NCI-H2171 treated with DMSO at 0.1 percent for 48 hours (cell line): ENCODE measurements around the gene ODAD3.
A peak's percentile ranks its signal among the peaks of the same experiment; 100 is the strongest.
"Not testable (repeated sequence)": the region's sequence is repeated elsewhere in the genome, so short reads cannot be mapped to it uniquely, and the experiment has no call there.

ENCODE experiments used
- DNase-seq: peaks from one replicate; lab custom pipeline; 2025; lab: John Stamatoyannopoulos, UW

ODAD3 gene

DNA sequence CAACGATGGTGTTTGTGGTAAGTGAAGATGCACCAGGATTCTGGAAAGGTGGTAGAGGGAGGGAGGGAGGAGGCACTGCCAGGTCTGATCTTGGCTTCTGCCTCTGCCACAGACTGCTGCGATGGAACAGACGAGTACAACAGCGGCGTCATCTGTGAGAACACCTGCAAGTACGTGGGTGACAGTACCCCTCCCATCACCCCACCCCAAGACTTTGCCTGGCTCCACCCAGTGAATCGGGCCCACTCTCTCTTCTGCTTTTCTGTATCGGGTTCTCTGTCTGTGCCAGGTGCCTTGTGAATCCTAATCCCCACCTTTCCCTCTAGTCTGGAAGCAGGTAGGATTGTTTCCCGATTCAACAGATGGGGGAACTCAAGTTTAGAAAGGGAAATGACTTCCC, 3.0 kb upstream of the ODAD3 start:
- no peak for DNase-seq

DNA sequence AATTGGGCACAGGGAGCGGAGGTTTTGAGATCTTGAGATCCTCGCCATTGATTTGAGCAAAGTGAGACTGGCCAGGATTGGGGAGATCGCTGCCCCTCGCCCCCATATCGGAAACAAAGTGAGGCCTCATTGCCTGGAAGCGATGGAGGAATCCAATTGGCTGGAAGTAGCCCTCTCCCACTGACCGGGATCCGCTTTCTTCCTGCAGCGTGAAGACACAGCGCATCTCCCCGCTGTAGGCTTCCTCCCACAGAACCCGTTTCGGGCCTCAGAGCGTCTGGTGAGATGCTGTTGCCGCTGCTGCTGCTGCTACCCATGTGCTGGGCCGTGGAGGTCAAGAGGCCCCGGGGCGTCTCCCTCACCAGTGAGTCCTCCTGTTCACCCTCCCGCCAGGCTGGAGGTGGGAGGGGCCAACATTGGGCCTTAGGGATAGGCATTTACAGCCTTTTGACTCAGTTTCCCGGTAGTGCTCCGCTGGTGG, 952 bp upstream of the ODAD3 start:
- DNase-seq: no peak

DNA sequence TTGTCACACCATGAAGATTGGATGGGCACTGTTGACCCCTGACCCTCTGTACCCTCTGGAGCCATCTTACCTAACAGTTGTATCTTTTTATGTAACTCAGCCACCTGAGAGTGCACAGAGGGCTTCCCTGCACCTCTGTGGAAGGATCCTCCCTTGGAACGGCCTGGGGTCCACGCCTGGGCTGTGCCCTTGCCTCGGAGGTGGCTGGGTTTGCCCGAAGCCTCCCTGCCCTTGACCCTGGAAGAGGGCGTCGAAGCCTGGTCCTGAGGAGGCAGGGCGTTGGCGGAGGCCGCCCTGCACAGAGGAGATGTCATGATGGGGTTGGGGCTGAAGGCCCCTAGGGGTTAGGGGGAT, 241 bp downstream of the ODAD3 start:
- peak; percentile 48 for DNase-seq

DNA sequence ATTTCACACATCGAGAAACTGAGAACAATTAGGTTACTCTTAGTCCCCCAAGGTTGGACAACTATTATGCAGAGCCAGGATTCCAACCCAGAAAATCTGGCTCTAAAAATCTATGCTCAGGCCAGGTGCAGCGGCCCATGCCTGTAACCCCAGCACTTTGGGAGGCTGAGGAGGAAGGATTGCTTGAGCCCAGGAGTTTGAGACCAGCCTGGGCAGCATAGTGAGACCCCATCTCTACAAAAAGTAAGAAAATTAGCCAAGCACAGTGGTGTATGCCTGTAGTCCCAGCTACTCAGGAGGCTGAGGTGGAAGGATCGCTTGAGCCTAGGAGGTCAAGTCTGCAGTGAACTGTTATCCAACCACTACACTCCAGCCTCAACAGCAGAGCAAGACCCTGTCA, 1.4 kb downstream of the ODAD3 start:
- not testable (repeated sequence) for DNase-seq

DNA sequence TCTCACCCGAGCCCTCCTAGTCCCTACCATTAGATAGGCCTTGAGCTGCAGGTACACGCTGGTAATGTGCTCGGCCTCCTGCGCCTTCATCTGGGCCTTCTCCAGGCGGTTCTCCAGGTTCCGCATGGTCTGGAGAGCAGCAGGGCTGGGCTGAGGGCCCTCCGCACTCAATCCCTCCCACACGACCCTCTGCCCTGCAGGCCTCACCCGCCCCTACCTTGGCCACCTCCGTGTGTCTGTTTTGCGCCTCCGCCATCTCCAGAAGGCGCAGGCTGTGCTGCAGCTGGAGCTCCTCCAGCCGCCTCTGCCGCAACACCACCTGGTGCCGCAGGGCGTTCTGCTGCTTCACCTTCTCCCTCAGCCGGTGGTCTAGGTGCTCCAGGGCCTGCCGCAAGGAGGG, 8.3 kb downstream of the ODAD3 start:
- DNase-seq: no peak

DNA sequence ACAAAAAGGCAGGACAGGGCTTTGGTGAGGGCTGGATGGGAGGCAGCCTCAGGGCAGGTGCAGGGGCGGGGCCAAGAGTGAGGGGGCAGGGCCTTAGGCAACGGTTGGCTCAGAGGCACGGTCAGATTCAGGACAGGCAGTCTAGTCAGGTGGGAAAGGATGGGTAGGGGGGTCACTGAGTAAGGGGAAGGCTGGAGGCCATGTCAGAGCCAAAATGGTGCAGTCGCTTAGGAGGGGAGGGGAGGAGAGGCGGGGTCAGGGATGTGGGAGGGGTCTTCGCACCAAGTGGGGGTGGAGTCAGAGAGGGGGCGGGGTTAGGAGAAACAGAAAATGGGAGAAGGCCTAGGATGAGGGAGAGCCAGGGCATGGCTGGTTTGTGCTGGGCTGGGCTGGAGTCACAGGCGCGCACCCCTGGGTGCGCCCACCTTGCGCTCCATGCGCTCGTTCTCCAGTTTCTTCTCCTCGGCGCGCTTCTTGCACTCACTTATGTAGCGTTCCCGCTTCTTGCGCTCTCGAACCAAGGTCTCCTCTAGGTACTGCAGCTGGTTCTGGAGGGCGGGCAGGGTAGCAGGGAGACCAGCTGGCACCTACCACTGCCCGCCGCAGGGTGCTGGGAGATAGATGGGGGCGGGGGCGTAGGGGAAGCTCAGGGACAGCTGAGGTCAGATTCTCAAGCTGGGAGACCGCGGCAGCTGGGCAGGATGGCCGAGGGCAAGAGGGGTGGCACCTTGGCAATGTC, 9.0 kb downstream of the ODAD3 start:
- DNase-seq: no peak

DNA sequence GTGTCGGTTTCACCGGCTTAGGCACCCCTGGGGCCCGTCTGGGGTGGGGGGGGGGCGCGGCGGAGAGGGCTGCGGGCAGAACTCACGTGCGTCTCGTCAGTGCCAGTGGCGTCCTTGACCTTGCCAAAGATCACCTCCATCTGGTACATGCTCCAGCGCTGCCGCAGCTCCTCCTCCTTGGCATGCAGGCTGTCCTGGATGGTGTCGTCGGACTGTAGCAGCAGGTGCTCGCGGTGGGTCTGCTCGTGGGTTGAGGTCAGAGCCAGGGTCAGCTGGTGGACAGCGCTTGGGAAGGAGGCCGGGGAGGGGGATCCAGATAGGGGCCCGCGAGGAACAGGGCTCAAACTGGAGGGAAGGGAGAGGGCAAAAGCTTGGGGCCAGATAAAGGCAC, 11.1 kb downstream of the ODAD3 start:
- peak; percentile 34 for DNase-seq

DNA sequence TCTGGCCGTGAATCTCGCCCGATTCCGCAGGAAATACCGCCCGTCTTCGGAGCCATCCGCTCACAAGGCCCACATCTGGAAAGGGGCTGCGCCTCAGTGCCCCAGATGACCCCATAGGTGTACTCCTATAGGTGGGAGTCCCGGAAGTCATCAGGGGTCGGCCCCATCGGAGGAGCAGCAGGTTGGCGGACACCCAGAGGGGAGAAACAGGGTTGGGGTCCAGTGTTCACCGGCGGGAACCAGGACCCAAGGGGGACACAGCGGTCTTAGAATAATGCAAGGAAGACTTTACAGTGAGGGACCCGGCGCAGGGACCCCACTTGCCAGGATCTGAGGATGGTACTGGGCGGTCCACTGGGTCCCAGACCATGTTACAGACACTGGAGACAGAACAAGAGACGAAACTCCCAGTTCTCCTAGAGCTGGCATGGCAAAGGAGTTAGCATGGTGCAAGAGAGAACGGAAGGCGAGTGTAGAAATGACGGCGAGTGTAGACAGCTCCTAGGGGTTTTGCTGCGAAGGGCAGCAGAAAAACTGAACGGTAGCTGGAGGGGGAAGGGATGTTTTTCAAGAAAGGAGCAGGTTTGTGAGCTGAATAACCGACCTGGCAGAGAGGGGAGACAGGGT, 11.6 kb downstream of the ODAD3 start:
- DNase-seq: no peak

DNA sequence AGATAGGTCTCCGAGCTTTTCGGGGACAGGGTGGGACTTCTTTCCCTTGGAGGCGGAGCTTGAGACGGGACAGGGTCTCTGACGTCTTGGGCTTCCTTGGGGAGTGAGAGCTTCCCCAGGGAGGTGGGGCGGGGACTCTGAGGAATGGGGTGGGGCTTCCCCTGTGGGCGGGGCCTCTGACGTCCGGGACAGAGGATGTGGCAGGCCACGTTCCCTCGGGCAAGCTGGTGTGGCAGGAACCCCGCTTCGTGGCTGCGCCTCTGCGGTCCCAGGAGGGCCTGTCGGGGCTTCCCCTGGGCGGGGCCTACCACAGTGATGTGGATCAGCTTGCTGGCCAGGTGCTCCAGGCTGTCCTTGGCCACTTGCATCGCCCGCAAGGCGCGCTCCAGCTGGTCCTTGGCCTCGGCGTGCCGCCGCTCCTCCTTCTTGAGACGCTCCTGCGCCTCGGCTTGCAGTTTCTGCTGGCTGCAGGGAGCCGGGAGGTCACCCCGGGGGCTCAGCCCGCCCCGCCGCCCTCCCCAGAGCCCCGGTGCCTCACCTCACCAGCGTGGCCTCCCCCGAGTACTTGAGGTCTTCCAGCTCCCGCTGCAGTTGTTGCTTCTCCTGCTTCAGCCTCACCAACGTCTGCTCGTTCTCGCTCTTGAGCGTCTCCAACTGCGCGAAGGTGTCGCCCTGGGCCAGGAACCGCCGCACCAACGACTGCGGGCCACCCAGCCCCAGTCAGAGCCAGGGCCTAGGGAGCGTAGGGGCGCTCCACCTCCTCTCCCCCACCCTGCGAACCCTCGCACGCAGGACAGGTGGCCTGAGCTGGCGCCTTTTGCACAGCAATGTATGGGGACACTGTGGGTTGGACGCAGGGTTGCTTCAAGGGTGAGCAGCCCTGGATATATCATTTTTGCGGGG, 12.5 kb downstream of the ODAD3 start:
- no peak for DNase-seq

DNA sequence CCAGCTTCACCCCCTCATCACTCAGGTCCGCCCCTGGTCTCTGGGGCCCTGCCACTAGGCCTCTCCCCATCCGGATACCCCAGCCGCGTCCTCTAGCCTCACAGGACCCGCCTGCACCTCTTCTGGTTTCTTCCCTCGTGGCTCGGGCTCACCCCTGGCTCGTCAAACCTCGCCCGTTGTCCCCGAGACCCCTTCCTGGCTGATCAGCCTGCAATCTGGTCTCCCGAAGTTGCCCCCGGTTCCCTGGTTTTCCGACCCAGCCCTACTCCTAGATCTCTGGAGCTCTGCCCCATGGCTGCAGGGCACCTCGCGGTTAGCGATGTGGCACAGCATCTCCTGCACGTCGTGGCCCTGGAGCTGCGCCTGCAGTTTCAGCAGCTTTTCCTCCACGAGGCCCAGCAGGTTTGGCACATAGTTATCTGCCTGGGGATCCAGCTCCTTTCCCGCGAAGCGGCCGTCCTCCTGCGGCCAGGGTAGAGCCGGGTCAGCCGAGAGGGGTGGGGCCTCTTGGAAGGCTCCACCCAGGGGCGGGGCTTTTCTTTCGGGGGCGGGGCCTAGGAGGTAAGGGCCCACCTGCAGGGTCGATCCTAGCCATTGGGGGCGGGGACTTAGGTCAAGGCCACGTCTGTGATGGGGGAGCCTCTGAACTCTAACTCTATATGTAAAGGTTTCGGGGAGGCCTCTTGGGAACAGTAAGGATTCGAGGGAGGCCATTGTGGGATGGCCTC, 13.4 kb downstream of the ODAD3 start:
- DNase-seq: no peak

DNA sequence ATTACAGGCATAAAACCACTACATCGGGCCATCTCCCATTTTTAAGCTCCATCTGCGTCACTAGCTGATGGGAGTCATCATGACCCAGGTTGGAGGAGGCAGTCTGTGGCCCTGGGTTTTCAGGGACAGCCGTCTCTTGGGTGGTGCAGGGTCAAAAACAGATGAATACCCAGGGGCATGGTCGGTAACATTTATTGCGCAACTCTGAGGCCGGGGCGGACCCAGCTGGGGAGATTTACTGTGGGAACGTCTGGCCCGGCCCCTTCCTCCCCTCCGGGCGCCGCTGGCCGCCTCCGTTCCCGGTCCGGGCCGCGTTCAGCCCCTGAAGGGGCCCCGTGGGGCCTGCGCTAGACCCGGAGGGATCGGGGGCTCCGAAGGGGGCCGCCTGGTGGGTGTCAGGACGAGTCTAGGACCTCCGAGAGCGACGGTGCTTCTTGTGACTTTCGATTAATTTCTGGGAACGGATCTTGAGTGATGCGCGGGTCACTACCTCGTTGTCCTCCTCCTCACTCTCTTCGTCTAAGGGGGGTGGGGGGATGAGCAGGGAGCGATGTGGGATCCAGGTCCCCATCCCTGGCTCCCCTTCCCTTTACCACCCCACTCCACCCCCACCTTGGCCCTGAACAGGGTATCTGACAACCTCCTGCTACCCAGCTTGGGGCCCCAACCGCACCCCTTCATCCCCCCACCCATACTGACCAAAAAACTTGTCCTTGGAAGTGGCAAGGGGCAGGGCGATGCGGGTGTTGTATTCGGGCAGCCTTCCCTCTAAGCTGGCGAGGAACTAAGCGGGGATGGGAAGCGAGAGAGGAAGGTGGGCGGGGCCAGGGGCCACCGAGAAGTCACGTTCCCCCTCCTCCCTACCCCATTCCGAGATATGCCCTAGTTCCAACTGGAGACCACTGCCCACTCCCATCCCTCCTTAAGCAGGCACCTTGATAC, 14.2 kb downstream of the ODAD3 start:
- no peak for DNase-seq

DNA sequence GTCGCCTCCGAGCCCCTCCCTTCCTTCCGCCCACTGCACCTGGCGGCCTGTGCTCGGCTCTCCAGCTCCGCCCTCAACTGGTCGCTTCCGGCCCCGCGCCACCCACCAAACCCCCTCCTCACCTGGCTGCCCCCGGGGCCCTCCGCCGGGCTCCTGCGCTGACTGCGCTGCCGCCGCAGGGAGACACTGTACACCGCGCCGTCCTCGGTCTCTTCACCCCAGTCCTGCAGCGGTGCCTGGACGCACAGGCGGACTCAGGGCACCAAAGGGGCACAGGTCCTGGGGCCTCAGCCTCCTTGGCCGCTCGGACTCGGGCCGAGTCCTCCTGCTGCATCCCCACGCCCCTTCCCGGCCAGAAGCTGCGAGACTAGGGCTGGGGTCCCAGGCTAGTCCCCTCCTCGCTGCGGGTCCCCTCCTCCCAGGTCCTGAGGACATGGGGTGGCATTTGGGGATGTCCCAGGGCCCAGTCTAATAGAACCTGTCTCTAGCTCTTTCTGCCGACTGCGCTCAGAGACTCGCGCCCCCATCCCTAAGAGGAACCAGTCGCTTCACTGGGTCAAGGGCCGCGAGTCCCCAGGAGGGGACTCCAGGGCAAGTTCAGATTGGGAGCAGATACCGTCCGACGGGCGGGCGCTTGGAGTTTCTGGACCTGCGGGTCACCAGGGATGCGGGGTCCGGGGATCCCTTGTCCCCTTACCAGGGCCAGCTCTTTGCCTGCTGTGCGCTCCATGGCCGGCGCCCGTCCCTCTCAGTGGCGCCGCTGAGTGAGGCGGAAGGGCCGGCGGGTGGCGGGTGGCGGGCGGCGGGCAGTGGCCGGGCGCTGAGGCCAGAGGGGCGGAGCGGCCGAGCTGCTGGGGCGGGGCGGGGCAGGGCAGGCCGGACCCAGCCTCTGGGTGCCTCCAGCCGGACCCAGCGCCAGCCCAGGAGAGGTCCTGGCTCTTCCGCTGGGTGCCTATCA, 16.1 kb downstream of the ODAD3 start, which contains the start of gene RGL3:
RGL3 (minus strand) TSS at position 766 of the 958 bp plus-strand sequence; CDS start at position 730, 36 bp downstream.
- no peak for DNase-seq

DNA sequence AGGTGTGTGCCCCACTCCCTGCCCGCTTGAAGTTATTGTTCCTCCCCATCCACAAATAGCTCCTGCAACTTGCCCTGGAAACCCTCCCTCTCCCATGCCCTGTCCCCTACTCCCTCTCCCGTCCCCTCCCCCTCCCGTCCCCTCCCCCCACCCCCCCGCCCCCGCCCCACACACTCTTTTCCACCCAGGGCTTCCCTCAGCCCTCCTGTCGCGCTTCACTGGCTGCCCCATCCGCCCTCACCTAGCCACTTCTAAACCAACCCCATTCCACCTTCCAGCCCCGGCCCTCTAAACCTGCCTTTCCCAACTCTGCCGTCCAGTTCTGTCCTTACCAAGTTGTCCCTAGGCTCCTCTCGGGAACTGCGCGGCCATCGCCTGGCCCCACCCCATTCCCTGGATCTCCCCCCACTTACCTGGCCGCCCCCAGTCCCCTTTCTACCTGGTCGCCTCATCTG, 16.8 kb downstream of the ODAD3 start:
- DNase-seq: no peak

DNA sequence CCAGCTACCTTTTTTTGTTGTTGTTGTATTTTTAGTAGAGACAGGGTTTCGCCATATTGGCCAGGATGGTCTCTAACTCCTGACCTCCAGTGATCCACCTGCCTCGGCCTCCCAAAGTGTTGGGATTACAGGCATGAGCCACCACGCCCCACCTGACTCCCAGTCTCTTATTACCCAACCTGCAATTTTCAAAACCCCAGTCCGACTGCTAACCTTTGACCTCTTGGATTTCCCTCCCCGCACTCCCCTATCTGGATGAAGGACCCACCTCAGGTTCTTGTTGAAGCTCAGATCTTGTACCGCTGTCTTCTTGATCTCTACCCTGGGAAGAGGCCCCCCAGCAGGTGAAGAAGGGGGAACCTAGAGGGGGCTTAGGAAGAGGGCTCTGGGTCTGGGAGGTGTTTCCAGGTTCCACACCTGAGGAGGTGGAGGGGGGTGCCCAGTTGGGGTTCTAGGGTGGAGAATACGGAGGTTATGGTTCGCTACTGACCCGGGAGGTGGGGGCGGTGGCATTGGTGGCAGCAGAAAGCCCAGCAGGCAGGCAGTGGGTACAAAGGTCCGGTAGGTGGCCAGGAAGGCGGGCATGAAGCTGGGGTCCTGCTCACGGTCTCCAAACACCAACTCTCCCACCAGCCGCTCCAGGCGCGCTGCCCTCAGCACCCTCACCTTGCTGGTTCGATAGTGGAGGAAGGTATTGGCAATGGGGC, 18.4 kb downstream of the ODAD3 start:
- no peak for DNase-seq

DNA sequence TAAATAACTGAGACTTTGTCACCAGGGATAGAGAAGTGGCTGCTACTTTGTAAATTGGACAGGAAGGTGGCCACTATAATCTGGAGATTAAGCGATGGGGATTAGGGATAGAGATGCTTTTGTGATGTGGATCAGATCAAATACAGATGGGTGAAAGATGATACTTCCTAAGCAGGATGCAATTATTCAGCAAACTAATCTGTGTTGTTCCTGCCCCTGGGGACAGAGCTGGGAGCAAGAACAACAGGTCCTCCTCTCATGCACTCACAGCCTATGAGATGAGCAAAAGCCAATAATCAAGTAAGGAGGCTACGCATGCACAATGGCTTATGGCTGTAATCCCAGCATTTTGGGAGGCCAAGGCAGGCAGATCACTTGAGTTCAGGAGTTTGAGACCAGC, 20.4 kb downstream of the ODAD3 start:
- DNase-seq: peak; percentile 86

DNA sequence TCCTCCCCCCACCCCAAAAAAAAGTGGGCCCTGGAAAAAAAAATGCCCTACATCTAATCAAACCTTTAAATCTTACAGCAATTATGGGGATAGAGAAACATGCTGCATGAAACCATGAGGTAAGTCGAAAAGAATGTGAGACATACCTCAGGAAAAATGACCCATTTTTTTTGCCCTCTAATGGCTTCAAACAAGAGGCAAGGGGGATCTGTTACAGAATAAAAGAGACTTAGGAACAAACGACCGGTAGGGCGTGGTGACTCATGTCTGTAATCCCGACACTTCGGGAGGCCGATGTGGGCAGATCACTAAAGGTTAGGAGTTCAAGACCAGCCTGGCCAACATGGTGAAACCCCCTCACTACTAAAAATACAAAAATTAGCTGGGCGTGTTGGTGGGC, 24.2 kb downstream of the ODAD3 start:
- no peak for DNase-seq

DNA sequence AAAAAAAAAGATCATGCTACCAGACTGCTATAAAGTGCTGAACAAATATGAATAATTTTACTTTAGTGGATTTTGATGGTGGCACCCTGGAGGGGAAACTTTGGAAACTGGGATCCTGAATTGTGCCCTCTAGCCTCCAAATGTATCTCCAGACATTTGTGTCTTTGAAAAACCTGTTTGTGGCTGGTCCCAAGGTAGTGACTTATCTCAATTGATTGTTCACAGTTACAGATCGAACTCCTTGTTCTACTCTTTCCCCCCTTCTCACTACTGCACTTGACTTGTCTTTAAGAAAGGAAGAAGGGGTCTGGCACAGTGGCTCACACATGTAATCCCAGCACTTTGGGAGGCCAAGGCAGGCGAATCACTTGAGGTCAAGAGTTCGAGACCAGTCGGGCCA, 26.3 kb downstream of the ODAD3 start:
- no peak for DNase-seq

DNA sequence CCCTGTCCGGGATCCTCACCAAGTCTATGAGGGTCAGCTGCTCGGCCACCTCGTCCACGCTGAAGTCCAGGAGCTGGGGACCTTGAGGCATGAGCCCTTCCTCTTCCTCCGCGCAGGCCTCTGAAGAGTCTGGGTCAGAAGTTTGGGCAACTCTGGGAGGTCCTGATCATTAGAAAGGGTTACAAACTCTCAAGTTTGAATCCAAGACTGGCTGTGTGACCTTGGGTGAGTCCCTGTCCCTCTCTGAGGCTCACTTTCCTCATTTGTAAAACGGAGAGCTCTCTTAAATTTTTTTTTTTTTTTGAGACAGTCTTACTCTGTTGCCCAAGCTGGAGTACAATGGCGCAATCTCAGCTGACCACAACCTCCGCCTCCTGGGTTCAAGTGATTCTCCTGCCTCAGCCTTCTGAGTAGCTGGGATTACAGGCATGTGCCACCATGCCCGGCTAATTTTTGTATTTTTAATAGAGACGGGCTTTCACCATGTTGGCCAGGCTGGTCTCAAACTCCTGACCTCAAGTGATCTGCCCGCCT, 28.2 kb downstream of the ODAD3 start:
- not testable (repeated sequence) for DNase-seq
